Hepatocyte (in vitro differentiated cells): ENCODE measurements around the gene PIGV.

Experiments used
- CTCF ChIP-seq: fragments of 200-600 bp; sonication (generic); IDR thresholded peaks from 2 replicates; pipeline ENCODE4 v1.5.1; 2016; ENCODE audit warnings: antibody characterized with exemption, mild to moderate bottlenecking; ENCODE audit not compliant: poor library complexity
- EZH2 ChIP-seq: fragments of 200-600 bp; sonication (generic); IDR thresholded peaks from 2 replicates; pipeline ENCODE4 v1.6.1; 2016; ENCODE audit warnings: antibody characterized with exemption, mild to moderate bottlenecking, borderline replicate concordance
- EZH2phosphoT487 ChIP-seq: fragments of 200-600 bp; sonication (generic); IDR thresholded peaks from one replicate; pipeline ENCODE4 v1.6.1; 2018; ENCODE audit warnings: antibody characterized with exemption, mild to moderate bottlenecking, low read depth, moderate library complexity; ENCODE audit not compliant: unreplicated experiment, severe bottlenecking

GRCh38 chr1:26768755-26769154 lies 19.0 kb upstream of the PIGV start:
- TF ChIP-seq CTCF: no peak
- no peak for TF ChIP-seq EZH2
- no peak for TF ChIP-seq EZH2phosphoT487
